Gastroesophageal sphincter (tissue), 4 donors: ENCODE data around the gene KRT12. TPM values are rescaled to one million over a fixed set of nuclear protein-coding genes. Genes with fewer than 3 reads are reported as not detected.

ENCODE experiments used
- ATAC-seq: fragments of 150-250 bp; one replicate; pipeline ENCODE4 v1.9.1; 2016; ENCODE audit warnings: mild to moderate bottlenecking, moderate library complexity
- H3K27ac ChIP-seq, 4 donors: fragments of 200-600 bp; sonication (generic) in 3 of 4; 1 replicate in 3 of 4; 2 replicates in 1 of 4; pipeline ENCODE4 v1.5.1; 2016 to 2019
- H3K27me3 ChIP-seq: fragments of 200-600 bp; sonication (generic); one replicate; pipeline ENCODE4 v1.5.1; 2019
- H3K36me3 ChIP-seq, 2 donors: fragments of 200-600 bp; sonication (generic); one replicate each; pipeline ENCODE4 v1.5.1; 2019; ENCODE audit warnings: control low read depth in 1 of 2
- H3K4me1 ChIP-seq, 3 donors: fragments of 200-600 bp; sonication (generic); 1 replicate in 2 of 3; 2 replicates in 1 of 3; pipeline ENCODE4 v1.5.1; 2016 to 2019; ENCODE audit warnings: control low read depth in 2 of 3
- H3K4me3 ChIP-seq, 2 donors: fragments of 200-600 bp; sonication (generic); one replicate each; pipeline ENCODE4 v1.5.1; 2019; ENCODE audit warnings: mild to moderate bottlenecking in 1 of 2, moderate library complexity in 1 of 2
- H3K9me3 ChIP-seq, 3 donors: fragments of 200-600 bp; sonication (generic); one replicate each; pipeline ENCODE4 v1.5.1; 2017 to 2019; ENCODE audit warnings: control low read depth in 2 of 3
- EP300 ChIP-seq: sonication (generic); formaldehyde crosslinking; IDR thresholded peaks from one replicate; pipeline ENCODE4 v1.6.1; 2017; ENCODE audit warnings: antibody characterized with exemption, mild to moderate bottlenecking
- POLR2A ChIP-seq, 2 donors: fragments of 450-650 bp; IDR thresholded peaks; one replicate each; pipeline ENCODE4 v1.6.1; 2017; ENCODE audit warnings: antibody characterized with exemption in 2 of 2, mild to moderate bottlenecking in 2 of 2, moderate library complexity in 1 of 2
- POLR2AphosphoS5 ChIP-seq: sonication (generic); formaldehyde crosslinking; IDR thresholded peaks from one replicate; pipeline ENCODE4 v1.6.1; 2017; ENCODE audit warnings: antibody characterized with exemption
- WGBS, 2 donors: methylation state at CpG; one replicate each; pipeline ENCODE4 v1.1.5; 2018; ENCODE audit warnings: low coverage in 1 of 2; 5-methylcytosine and 5-hydroxymethylcytosine counted together
- total RNA-seq, 4 donors: library from RNA; depleted of rRNA; stranded (reverse); fragments of >200 nt; gene quantifications; one replicate each; pipeline ENCODE4 v1.1.0, GENCODE V29; 2016
- TF ChIP-seq, protein P1 (sequence below), 4 experiments: fragments of 200-600 bp in 2 of 4; fragments of 450-650 bp in 2 of 4; sonication (generic) in 1 of 4; IDR thresholded peaks; one replicate each; pipeline ENCODE4 v1.5.1; 2017 to 2019; ENCODE audit warnings: antibody characterized with exemption in 4 of 4, mild to moderate bottlenecking in 2 of 4, moderate library complexity in 2 of 4

The KRT12 gene
- total RNA-seq, 4 donors from 2014 or later: not detected

DNA sequence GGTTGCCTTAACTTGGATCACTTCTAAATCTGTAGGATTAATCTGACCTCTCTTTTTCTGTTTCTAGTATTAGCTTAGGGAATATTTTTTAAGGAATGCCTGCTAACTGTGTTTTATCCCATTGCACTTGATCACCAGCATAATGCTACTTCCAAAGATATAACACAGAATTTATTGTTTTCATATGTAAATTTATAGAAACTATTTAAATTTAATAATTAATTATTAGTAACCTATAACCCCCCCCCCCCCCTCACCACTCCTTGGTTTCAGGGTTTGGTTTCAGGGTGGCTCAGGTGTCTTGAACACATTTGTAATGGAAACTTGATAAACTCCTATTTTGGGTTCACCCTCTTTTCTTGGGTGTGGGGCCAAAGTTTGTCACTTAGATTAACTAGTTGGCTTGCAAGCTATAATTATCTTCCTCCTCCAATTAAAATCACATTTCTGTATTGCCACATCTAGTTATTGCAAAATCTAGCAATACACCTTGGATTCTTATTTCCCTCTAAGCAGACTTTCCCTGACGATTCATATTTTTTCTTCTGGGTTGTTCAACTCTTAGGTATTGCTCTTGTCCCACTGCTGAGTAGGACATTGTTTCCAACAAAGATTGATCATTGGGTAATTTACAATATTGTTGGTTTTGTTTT lies 18.3 kb downstream of the KRT12 start:
- ATAC-seq: no peak
- Histone ChIP-seq H3K4me1 (no peaks in the 10 kb centered on the region), H3K4me3 (no peak overlapping the region), H3K27ac (no peak overlapping the region), H3K27me3 (peaks cover 25% of the 10 kb centered on the region), H3K9me3 (no peaks in the 10 kb centered on the region), H3K36me3 (no peaks in the 10 kb centered on the region)
- WGBS, 2 donors: 77% methylated on average over 1 of the region's 1 CpG; no CpG with 5 or more reads in 1 of the 2 donors
- no peak for TF ChIP-seq POLR2A (IDR thresholded peaks at IDR 0.05)
- TF ChIP-seq POLR2AphosphoS5: no peak
- TF ChIP-seq EP300: no peak
- TF ChIP-seq, protein P1, sequence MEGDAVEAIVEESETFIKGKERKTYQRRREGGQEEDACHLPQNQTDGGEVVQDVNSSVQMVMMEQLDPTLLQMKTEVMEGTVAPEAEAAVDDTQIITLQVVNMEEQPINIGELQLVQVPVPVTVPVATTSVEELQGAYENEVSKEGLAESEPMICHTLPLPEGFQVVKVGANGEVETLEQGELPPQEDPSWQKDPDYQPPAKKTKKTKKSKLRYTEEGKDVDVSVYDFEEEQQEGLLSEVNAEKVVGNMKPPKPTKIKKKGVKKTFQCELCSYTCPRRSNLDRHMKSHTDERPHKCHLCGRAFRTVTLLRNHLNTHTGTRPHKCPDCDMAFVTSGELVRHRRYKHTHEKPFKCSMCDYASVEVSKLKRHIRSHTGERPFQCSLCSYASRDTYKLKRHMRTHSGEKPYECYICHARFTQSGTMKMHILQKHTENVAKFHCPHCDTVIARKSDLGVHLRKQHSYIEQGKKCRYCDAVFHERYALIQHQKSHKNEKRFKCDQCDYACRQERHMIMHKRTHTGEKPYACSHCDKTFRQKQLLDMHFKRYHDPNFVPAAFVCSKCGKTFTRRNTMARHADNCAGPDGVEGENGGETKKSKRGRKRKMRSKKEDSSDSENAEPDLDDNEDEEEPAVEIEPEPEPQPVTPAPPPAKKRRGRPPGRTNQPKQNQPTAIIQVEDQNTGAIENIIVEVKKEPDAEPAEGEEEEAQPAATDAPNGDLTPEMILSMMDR (IDR thresholded peaks at IDR 0.05): no peak

DNA sequence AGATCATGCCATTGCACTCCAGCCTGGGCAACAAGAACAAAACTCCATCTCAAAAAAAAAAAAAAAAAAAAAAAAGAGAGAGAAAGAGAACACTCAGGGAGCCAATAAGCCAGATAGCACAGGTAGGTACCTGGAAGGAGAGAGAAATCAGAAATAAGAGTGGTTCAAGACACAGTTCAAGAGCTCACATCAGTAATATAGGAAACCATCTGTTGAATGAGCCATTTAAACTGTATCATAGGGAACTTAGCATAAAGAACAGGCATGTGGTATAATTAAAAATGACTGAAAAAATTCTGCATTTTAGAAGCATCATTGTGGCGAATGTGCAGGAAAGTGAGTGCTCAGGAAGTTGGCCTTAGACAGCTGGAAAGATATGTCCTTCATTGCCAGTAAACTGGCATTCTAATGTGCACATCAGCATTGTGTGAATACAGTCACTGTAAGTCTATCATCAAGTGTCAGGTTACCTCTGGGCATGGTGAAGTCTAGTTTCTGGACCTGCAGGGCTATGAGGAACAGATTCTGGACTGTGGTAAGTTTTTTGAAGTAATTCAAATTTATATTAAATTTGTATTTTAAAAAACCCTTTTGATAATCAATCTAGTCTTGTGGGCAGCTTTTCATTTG lies 20.4 kb downstream of the KRT12 start:
- TF ChIP-seq, protein P1 (IDR thresholded peaks at IDR 0.05): no peak
- TF ChIP-seq POLR2AphosphoS5: no peak
- TF ChIP-seq EP300: no peak
- TF ChIP-seq POLR2A (IDR thresholded peaks at IDR 0.05): no peak
- Histone ChIP-seq H3K27me3 (peaks cover 35% of the 10 kb centered on the region), H3K4me1 (no peaks in the 10 kb centered on the region), H3K36me3 (no peaks in the 10 kb centered on the region), H3K4me3 (no peak overlapping the region), H3K9me3 (no peaks in the 10 kb centered on the region), H3K27ac (no peak overlapping the region)
- no peak for ATAC-seq
- 62 to 83% methylated on average over 1 of the region's 1 CpG for WGBS, 2 donors

GRCh38 chr17:40844671-40845107 lies 22.3 kb downstream of the KRT12 start:
- no peak for ATAC-seq
- Histone ChIP-seq H3K27ac (no peak overlapping the region), H3K36me3 (no peaks in the 10 kb centered on the region), H3K9me3 (no peaks in the 10 kb centered on the region), H3K27me3 (peaks cover 24% of the 10 kb centered on the region), H3K4me1 (no peaks in the 10 kb centered on the region), H3K4me3 (no peak overlapping the region)
- TF ChIP-seq POLR2A (IDR thresholded peaks at IDR 0.05): no peak
- no peak for TF ChIP-seq EP300
- TF ChIP-seq, protein P1 (IDR thresholded peaks at IDR 0.05): no peak
- 59 to 83% methylated on average over 4 of the region's 4 CpGs for whole genome bisulfite sequencing, 2 donors

GRCh38 chr17:40843242-40843641 lies 23.8 kb downstream of the KRT12 start:
- WGBS, 2 donors: 60 to 61% methylated on average over 2 to 3 of the region's 3 CpGs
- H3K27me3 ChIP-seq: peaks cover 19% of the 10 kb centered on the region
- no peak overlapping the region for H3K27ac ChIP-seq
- H3K4me1 ChIP-seq: no peaks in the 10 kb centered on the region
- no peaks in the 10 kb centered on the region for H3K36me3 ChIP-seq
- H3K9me3 ChIP-seq: no peaks in the 10 kb centered on the region
- no peak overlapping the region for H3K4me3 ChIP-seq
- ATAC-seq: no peak
- no peak for TF ChIP-seq EP300
- no peak for TF ChIP-seq POLR2A (IDR thresholded peaks at IDR 0.05)
- TF ChIP-seq POLR2AphosphoS5: no peak
- TF ChIP-seq, protein P1 (IDR thresholded peaks at IDR 0.05): no peak

DNA sequence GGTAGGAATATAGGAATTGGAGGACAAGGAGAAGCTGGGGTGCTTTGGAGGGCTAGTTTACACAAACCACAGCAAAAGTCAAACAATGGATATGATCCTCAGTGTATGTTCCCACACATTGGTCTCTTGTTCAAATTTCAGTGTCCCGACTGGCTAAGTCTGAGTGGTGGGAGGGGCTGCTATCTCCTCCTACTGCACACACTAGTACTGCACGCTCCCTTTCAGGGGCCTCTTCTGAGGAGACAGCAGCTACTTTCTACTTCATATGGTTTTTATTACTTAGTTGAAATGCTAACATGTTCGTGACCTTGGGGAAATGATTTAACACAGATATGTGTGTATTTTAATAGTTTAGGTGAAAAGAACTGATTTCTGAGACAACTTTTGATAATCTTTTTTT lies 25.8 kb downstream of the KRT12 start:
- TF ChIP-seq POLR2AphosphoS5 (no peak), EP300 (no peak), POLR2A (IDR thresholded peaks at IDR 0.05) (no peak)
- TF ChIP-seq, protein P1 (IDR thresholded peaks at IDR 0.05): no peak
- no peak overlapping the region for H3K4me3 ChIP-seq
- H3K36me3 ChIP-seq: peaks cover 0 to 4% of the 10 kb centered on the region in 2 donors
- WGBS, 2 donors: 44 to 63% methylated on average over 3 of the region's 3 CpGs
- no peaks in the 10 kb centered on the region for H3K4me1 ChIP-seq
- H3K9me3 ChIP-seq: no peaks in the 10 kb centered on the region
- H3K27ac ChIP-seq: no peak overlapping the region
- ATAC-seq: no peak
- peaks cover 19% of the 10 kb centered on the region for H3K27me3 ChIP-seq
